Mucosa of descending colon (tissue), 3 donors: ENCODE data around the gene TCIRG1. TPM values are rescaled to one million over a fixed set of nuclear protein-coding genes. Genes with fewer than 3 reads are reported as not detected.

Source experiments
- ATAC-seq: fragments of 200-7000 bp; cut with Tn5 transposase; one replicate; pipeline ENCODE4 v1.9.1; 2020; ENCODE audit warnings: mild to moderate bottlenecking, moderate library complexity
- DNase-seq, 3 donors: peaks; one replicate each; pipeline ENCODE4 v3.0.0-alpha.2; 2020
- H3K36me3 ChIP-seq: fragments of 200-600 bp; one replicate; pipeline ENCODE4 v1.8.0; 2021; ENCODE audit warnings: low read depth, mild to moderate bottlenecking
- H3K4me1 ChIP-seq: fragments of 200-600 bp; one replicate; pipeline ENCODE4 v1.8.0; 2021; ENCODE audit warnings: low read depth, mild to moderate bottlenecking
- H3K4me3 ChIP-seq: fragments of 200-600 bp; one replicate; pipeline ENCODE4 v1.8.0; 2021; ENCODE audit warnings: mild to moderate bottlenecking
- H3K9me3 ChIP-seq: fragments of 200-600 bp; one replicate; pipeline ENCODE4 v1.8.0; 2021; ENCODE audit warnings: mild to moderate bottlenecking
- CTCF ChIP-seq: fragments of 200-600 bp; IDR thresholded peaks from one replicate; pipeline ENCODE4 v1.8.0; 2022; ENCODE audit warnings: antibody characterized with exemption, mild to moderate bottlenecking
- intact Hi-C, 2 donors: fragments of 100-400 bp; cut with DNase I in 1 of 2; cut with micrococcal nuclease in 1 of 2; formaldehyde crosslinking; loops; one replicate each; pipeline versions ENCODE4 v1.11.0 to v1.11.1; 2022; cut with DNase I, micrococcal nuclease
- total RNA-seq, 3 donors: library from RNA; stranded (reverse); fragmentation: NEBNext Ultra II Directional in 2 of 3; extraction: Animal tissue kit (Norgen Biotek cat#: 25700) in 2 of 3; gene quantifications; one replicate each; pipeline versions ENCODE4 v1.2.1 to v1.2.4, GENCODE V29; 2021 to 2023
- donor health status: DM: no; HTN: no; CAD: no; lungs with moderate emphysema.
- donor health status: DM: no; HTN: no; CAD: no.
- donor health status: DM: no; HTN: yes; CAD: no.

The TCIRG1 gene
- total RNA-seq, 3 donors from 2014 or later = 155 to 189 (median 166) TPM

DNA sequence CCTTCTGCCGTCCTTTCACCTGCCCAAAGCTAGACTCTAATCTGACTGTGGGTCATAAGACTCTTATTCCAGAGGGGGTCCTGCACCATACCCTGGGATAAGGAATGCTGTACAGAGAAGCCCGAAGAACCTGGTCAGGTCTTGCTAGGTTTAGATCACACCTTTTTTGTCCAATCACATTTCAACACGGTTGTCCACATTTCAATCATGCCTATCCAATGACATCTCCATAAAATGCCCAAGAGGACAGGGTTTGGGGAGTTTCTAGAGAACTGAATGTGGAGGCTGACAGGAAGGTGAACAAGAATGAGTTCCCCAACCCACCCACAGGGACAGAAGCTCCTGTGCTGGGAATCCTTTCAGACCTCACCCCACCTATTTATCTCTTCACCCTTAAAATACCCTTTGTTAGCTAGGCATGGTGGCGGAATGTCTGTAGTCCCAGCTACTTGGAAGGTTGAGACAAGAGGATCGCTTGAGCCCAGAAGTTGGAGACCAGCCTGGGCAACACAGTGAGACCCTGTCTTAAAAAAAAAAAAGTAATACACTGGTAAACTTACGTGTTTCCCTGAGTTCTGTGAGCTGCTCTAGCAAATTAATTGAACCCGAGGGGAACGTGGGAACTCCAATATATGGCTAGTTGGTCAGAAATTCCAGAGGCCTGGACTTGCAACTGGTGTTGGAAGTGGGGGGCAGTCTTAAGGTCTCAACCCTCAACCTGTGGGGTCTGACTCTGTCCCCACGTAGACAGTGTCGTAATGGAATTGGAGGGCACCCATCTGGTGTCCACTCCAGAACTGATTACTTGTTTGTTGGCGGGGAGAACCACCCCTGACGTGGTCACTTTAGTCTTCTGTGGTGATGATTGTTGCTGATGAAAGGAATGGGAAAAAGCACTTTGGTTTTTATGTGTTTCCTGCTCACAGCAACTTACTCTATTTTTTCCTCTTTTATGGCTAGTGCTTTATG lies 17.8 kb downstream of the TCIRG1 start:
- ATAC-seq = no peak
- intact Hi-C loops = no loop called here
- no peaks in the 10 kb centered on the region for H3K4me1 ChIP-seq
- H3K4me3 ChIP-seq = no peak overlapping the region
- no peaks in the 10 kb centered on the region for H3K36me3 ChIP-seq
- H3K9me3 ChIP-seq = no peaks in the 10 kb centered on the region
- no peak for TF ChIP-seq CTCF
- no peak for DNase-seq

GRCh38 chr11:68057807-68058206 lies 19.0 kb downstream of the TCIRG1 start:
- DNase-seq (no peak), ATAC-seq (no peak)
- no peaks in the 10 kb centered on the region for H3K9me3 ChIP-seq
- no peaks in the 10 kb centered on the region for H3K36me3 ChIP-seq
- no peaks in the 10 kb centered on the region for H3K4me1 ChIP-seq
- H3K4me3 ChIP-seq = no peak overlapping the region
- intact Hi-C loops = no loop called here
- TF ChIP-seq CTCF = no peak

DNA sequence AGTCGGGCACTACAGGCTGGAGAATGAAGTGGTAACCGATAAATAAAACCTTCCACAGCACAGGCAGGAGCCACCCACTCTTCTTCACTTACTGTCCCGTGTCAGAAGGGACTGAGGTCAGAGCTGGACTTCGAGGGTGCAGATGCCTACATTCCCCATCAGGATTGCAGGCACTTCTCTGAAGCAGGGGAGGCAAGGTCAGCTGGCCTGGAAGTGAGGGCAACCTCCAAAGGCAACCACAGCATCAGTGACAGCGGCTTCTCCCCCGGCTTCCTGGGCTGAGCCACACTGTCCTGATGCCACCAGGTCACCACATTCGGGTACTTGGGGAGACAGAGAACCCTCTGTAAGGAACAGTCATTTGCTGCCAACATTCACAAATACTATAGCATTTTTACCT lies 22.7 kb downstream of the TCIRG1 start:
- intact Hi-C loops = no loop called here
- DNase-seq (no peak), ATAC-seq (no peak)
- TF ChIP-seq CTCF = no peak
- no peaks in the 10 kb centered on the region for H3K4me1 ChIP-seq
- H3K9me3 ChIP-seq = no peaks in the 10 kb centered on the region
- no peaks in the 10 kb centered on the region for H3K36me3 ChIP-seq
- no peak overlapping the region for H3K4me3 ChIP-seq

- no peaks in the 10 kb centered on the region for H3K9me3 ChIP-seq
- ATAC-seq = no peak
- H3K4me3 ChIP-seq = no peak overlapping the region
- peaks cover 5% of the 10 kb centered on the region for H3K36me3 ChIP-seq
- DNase-seq = no peak
- H3K4me1 ChIP-seq = no peaks in the 10 kb centered on the region
- intact Hi-C loops = no loop called here
- TF ChIP-seq CTCF = no peak
These were observed 26.1 kb downstream of the TCIRG1 start for GRCh38 chr11:68064926-68065325.

- H3K36me3 ChIP-seq = peaks cover 5% of the 10 kb centered on the region
- intact Hi-C loops = no loop called here
- ATAC-seq (no peak), DNase-seq (no peak)
- no peak for TF ChIP-seq CTCF
- H3K4me1 ChIP-seq = no peaks in the 10 kb centered on the region
- H3K4me3 ChIP-seq = no peak overlapping the region
- no peaks in the 10 kb centered on the region for H3K9me3 ChIP-seq
These were observed 27.0 kb downstream of the TCIRG1 start for GRCh38 chr11:68065841-68066240.
